ENCODE data around the gene TMEM134. TPM values are rescaled to one million over a fixed set of nuclear protein-coding genes. Genes with fewer than 3 reads are reported as not detected.

Gene TMEM134
- polyA plus RNA-seq, 2 of the 4 experiments (the other 2 are of a cell fraction), result 18.8 to 20.6 TPM

DNA sequence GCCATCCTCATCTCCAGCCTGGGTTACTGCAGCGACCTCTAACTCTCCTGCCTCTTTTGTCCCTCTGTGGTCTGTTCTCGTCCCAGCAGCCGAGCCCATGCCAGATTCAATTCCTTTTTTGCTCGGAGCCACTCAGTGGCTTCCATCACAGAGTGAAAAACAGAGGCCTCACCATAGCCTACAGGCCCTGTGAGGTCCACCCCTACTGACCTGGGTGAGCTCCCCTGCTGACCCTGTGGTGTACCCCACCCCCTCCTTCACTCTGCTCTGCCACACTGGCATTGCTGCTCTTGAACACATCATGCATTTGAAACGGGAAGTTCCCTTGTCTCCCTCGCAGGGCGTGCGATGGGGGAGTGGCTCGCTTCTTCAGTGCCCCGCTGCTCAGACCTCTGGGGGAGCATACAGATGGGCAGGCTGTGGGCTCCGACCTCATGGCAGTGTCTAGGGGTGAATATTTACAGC, 15.8 kb upstream of the TMEM134 start:
- CTCF ChIA-PET, result interaction anchor here (1.3 to 1.9 kb wide), 2 partner anchors 11 to 83 kb away, joined by 4 read pairs; partner anchors contain the start of gene PPP1CA
- Histone ChIP-seq H3K4me1 (peaks cover 11% of the 10 kb centered on the region; the same call in 2 of the 3 replicates), H3K4me3 (no peak overlapping the region), H3K27ac (no peak overlapping the region), H3K9me3 (no peaks in the 10 kb centered on the region), H3K4me2 (no peak overlapping the region)
- 98% methylated on average over 10 of the region's 11 CpGs for WGBS (ENCODE audit: missing lambda C conversion rate)
- POLR2A ChIA-PET, result no interaction called here
- ATAC-seq (no peak), FAIRE-seq (no peak), DNase-seq (ENCODE audit: low read depth in 1 of 2, low spot score in 1 of 2) (no peak)
- TF ChIP-seq MYC (IDR thresholded peaks at IDR 0.05; ENCODE audit: borderline replicate concordance, low read length) (no peak), TFCP2L1 (CRISPR knock-in tag; IDR thresholded peaks at IDR 0.05) (no peak), KDM1A (IDR thresholded peaks at IDR 0.05; ENCODE audit: low read depth) (no peak), CEBPB (IDR thresholded peaks at IDR 0.05) (no peak), RFX5 (IDR thresholded peaks at IDR 0.05) (no peak), FOSB (CRISPR knock-in tag; IDR thresholded peaks at IDR 0.05) (no peak), SMC3 (IDR thresholded peaks at IDR 0.05) (no peak), HOXB5 (CRISPR knock-in tag; IDR thresholded peaks at IDR 0.05) (no peak), JUNB (IDR thresholded peaks at IDR 0.05) (no peak), GATA3 (IDR thresholded peaks at IDR 0.05; ENCODE audit: borderline replicate concordance) (no peak), ZFP36 (IDR thresholded peaks at IDR 0.05; ENCODE audit: borderline replicate concordance, partially characterized antibody) (no peak), BHLHE40 (IDR thresholded peaks at IDR 0.05; ENCODE audit: low read depth, low read length) (no peak)
- TF ChIP-seq, protein P1, sequence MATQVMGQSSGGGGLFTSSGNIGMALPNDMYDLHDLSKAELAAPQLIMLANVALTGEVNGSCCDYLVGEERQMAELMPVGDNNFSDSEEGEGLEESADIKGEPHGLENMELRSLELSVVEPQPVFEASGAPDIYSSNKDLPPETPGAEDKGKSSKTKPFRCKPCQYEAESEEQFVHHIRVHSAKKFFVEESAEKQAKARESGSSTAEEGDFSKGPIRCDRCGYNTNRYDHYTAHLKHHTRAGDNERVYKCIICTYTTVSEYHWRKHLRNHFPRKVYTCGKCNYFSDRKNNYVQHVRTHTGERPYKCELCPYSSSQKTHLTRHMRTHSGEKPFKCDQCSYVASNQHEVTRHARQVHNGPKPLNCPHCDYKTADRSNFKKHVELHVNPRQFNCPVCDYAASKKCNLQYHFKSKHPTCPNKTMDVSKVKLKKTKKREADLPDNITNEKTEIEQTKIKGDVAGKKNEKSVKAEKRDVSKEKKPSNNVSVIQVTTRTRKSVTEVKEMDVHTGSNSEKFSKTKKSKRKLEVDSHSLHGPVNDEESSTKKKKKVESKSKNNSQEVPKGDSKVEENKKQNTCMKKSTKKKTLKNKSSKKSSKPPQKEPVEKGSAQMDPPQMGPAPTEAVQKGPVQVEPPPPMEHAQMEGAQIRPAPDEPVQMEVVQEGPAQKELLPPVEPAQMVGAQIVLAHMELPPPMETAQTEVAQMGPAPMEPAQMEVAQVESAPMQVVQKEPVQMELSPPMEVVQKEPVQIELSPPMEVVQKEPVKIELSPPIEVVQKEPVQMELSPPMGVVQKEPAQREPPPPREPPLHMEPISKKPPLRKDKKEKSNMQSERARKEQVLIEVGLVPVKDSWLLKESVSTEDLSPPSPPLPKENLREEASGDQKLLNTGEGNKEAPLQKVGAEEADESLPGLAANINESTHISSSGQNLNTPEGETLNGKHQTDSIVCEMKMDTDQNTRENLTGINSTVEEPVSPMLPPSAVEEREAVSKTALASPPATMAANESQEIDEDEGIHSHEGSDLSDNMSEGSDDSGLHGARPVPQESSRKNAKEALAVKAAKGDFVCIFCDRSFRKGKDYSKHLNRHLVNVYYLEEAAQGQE (IDR thresholded peaks at IDR 0.05), result no peak

DNA sequence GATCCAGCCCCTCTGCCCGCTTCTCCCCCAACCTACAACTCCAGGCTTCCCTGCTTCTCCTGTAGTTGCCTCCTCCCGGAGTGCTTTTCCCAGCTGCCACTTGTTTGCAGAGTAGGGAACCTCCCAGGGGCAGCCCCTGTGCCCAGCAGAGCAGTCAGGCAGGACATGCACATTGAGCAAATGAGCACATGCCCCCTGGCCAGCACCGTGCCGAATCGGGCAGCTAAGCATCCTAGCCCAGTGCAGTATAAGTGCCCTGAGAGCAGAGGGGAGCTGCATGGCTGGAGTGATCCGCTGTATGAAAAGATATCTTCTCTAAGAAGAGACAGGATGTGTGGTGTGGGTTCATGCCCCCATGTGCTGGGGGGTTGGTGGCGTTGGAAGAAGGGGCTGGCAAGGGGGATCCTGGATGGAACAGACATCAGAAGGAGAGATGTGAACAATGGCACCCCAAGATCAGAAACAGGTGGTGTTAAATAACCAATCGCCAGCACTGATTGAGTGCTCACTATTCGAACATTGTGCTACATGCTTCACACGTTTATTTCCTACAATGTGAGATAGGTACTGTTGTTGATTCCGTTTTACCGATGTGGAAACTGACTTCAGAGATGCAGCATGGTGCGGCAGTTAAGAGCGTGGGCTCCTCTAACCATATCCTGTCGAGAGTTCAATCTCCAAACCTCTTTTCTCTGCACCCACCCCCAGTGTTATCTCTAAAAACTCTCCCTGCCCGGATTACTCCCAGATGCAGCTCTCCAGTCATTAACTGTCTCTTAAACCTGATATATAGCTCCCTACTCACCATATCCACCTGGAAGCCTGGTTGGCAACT, 15.0 kb upstream of the TMEM134 start:
- Histone ChIP-seq H3K4me2 (peak overlapping the region; percentile 97), H3K27ac (peak overlapping the region in 1 of 2 experiments; percentile 88; a peak in 2 of 6 replicates), H3K4me3 (no peak overlapping the region), H3K4me1 (peaks cover 11% of the 10 kb centered on the region; the same call in 2 of the 3 replicates), H3K9me3 (no peaks in the 10 kb centered on the region)
- no peak for DNase-seq (ENCODE audit: low read depth in 1 of 2, low spot score in 1 of 2)
- ATAC-seq, result no peak
- ChIA-PET CTCF (interaction anchor here (1.3 kb wide), 1 partner anchor 10 kb away, joined by 4 read pairs; no protein-coding TSS in a partner anchor), POLR2A (interaction anchor here (1.3 kb wide), 1 partner anchor 17 kb away, joined by 3 read pairs; no protein-coding TSS in a partner anchor)
- FAIRE-seq, result no peak
- 87% methylated on average over 16 of the region's 16 CpGs for WGBS (ENCODE audit: missing lambda C conversion rate)
- TF ChIP-seq, protein P2, sequence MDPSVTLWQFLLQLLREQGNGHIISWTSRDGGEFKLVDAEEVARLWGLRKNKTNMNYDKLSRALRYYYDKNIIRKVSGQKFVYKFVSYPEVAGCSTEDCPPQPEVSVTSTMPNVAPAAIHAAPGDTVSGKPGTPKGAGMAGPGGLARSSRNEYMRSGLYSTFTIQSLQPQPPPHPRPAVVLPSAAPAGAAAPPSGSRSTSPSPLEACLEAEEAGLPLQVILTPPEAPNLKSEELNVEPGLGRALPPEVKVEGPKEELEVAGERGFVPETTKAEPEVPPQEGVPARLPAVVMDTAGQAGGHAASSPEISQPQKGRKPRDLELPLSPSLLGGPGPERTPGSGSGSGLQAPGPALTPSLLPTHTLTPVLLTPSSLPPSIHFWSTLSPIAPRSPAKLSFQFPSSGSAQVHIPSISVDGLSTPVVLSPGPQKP (IDR thresholded peaks at IDR 0.05; ENCODE audit: low read depth, low read length), result no peak
- no peak for TF ChIP-seq PHF8 (IDR thresholded peaks at IDR 0.05; ENCODE audit: borderline replicate concordance, low read depth)

Measured in A549 (cell line).